Myocyte (in vitro differentiated cells): ENCODE data around the gene FKTN. TPM values are rescaled to one million over a fixed set of nuclear protein-coding genes. Genes with fewer than 3 reads are reported as not detected.
"Not testable (repeated sequence)": the region's sequence is repeated elsewhere in the genome, so short reads cannot be mapped to it uniquely, and the experiment has no call there.

Experiments used
- DNase-seq: peaks from one replicate; pipeline ENCODE4 v3.0.0-alpha.2; 2012; ENCODE audit warnings: low read depth
- polyA plus RNA-seq: library from polyadenylated mRNA; unstranded; fragments of >200 nt; gene quantifications from one replicate; pipeline ENCODE4 v1.2.1, GENCODE V29; 2012; ENCODE audit warnings: missing spikeins
- total RNA-seq: library from RNA; depleted of rRNA; stranded (reverse); fragments of >200 nt; gene quantifications from 2 replicates; pipeline ENCODE4 v1.2.3, GENCODE V29; 2014

Gene FKTN
- total RNA-seq, result 15.7 and 27.2 TPM in 2 replicates
- polyA plus RNA-seq, result 7.0 TPM

GRCh38 chr9:105557804-105558610, at the start of gene FKTN:
FKTN (plus strand) TSS chr9:105558131; CDS start chr9:105575033, 16,902 bp downstream.
- peak; percentile 90 for DNase-seq

- no peak for DNase-seq
These were observed 49.4 kb upstream of the FKTN start for GRCh38 chr9:105508530-105508929.

DNA sequence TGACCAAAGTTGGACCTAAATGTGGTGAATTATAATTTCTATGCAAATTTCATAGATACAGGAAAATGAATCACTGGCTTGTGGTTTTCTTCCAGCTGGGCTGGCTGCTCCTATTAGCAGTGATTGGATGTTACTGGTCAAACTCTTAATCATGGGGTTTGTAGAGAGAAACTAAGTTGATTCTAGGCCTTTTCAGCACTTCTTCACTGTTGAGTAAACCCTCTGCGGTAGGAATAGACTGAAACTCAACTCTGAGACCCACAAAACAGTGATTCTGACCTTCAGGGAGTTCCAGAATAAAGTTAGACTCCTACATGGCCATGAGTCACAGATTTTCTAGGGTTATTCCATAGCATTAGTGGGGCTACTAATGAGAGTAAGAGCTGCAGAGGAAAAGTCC, 47.9 kb upstream of the FKTN start:
- DNase-seq, result peak; percentile 34

DNA sequence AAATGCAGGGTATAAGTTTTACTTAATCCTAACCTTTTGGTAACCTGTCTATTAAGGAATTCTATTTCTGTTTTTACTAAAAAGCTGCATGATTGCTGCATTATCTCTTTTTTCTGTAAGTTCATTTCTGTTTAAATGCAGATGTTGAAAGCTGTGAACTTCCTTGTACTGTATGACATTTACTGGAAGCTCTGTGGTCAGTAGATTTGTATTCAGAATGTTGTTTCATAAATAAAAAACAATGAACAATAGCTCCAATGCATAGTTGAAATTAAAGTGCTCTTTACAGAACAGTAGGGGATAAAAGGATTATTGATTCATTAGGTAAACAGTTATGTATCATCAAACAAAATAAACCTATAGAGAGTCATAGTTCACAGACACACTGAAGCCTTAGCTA, 46.5 kb upstream of the FKTN start:
- DNase-seq, result no peak

DNA sequence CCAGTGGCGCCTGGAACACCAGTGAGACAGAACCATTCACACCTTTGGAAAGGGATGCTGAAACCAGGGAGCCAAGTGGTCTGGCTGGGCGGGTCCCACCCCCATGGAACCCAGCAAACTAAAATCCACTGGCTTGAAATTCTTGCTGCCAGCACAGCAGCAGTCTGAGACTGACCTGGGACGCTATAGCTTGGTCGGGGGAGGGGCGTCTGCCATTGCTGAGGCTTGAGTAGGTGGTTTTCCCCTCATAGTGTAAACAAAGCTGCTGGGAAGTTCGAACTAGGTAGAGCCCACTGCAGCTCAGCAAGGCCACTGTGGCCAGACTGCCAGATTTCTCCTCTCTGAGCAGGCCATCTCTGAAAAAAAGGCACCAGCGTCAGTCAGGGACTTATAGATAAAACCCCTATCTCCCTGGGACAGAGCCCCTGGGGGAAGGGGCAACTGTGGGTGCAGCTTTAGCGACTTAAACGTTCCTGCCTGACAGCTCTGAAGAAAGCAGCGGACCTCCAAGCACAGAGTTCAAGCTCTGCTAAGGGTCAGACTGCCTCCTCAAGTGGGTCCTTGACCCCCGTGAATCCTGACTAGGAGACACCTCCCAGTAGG, 42.0 kb upstream of the FKTN start:
- no peak for DNase-seq

GRCh38 chr9:105519710-105520369, 38.1 kb upstream of the FKTN start:
- peak; percentile 17 for DNase-seq

- DNase-seq, result peak; percentile 31
These were observed 36.9 kb upstream of the FKTN start for GRCh38 chr9:105520992-105521391.

DNA sequence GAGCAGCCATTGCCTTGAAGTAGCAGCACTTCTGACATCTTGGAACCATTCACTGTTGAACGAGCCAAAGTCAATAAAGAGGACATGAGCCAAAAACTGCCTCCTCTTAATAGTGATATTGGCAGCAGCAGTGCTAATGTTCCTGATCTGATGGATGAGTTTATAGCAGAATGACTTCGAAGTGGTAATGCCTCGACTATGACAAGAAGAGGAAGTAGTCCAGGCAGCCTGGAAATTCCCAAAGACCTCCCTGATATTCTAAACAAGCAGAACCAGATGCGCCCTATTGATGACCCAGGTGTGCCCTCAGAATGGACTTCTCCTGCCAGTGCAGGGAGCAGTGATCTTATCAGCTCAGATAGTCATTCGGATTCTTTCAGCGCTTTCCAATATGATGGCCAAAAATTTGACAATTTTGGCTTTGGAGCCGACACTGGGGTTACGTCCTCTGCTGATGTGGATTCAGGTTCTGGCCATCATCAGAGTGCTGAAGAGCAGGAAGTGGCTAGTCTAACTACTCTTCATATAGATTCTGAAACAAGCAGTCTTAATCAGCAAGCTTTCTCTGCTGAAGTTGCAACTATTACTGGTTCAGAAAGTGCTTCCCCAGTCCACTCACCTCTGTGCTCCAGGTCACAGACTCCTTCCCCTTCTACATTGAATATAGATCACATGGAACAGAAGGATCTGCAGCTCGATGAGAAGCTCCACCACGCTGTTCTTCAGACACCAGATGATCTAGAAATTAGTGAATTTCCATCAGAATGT, 35.1 kb upstream of the FKTN start:
- DNase-seq, result not testable (repeated sequence)

DNA sequence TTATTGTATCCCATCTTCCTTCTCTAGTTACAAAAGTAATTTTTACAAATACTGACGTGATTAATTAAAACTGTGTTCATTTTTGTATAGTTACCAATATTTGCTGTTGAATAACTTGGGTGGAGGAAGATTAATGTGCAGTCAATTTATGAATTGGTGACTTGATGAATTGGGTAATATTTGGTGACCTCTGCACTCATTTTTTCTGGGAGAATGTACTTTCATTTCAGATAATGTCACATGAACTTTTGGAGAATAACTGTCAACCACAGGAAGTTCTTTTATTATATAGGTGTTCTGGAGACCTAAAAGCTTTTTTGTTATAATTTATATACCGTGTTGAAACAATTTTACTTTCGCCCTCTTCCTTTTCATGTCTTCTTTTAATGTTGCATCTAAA, 26.4 kb upstream of the FKTN start:
- no peak for DNase-seq

GRCh38 chr9:105535920-105536668, 21.8 kb upstream of the FKTN start:
- no peak for DNase-seq

DNA sequence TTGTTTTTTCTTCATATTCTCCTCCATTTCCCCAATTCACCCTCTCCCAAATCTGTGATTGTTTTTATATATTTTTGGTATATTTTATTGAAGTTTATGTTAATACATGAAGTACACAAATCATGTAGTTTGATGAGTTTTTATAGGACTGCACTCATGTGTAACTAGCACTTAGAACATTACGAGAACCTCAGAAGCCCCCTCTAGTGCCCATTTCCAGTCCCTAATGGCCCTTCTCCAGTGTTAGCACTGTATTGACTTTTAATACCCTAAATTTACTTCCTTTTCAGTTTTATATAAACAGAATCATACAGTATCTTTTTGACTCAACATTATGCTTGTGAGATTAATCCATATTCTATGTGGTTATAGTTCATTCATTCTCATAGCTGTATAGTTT, 18.5 kb upstream of the FKTN start:
- no peak for DNase-seq

GRCh38 chr9:105541838-105542237, 16.1 kb upstream of the FKTN start:
- DNase-seq, result no peak

GRCh38 chr9:105554042-105554441, 3.9 kb upstream of the FKTN start:
- DNase-seq, result no peak

DNA sequence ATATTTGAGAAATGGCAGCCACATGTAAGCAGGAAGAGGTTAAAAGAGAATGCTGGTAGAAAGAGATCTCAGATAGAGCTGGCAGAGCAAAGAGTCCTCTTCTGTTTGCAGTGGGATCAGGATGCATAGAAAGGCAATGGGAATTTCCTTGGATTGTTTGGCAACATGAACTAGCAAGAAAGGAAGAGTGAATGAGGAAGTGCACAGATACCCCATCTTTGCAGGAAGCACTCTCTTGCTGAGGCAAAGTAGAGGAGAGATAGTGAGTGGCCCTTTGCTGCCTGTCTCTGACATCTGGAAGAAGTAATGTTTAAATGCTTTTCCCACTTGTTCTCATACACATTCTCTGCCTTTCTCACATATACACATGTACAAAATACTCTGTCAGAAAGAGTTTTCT, 14.5 kb downstream of the FKTN start:
- no peak for DNase-seq

DNA sequence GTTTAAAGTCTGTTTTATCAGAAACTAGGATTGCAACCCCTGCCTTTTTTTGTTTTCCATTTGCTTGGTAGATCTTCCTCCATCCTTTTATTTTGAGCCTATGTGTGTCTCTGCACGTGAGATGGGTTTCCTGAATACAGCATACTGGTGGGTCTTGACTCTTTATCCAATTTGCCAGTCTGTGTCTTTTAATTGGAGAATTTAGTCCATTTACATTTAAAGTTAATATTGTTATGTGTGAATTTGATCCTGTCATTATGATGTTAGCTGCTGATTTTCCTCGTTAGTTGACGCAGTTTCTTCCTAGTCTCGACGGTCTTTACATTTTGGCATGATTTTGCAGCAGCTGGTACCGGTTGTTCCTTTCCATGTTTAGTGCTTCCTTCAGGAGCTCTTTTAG, 22.0 kb downstream of the FKTN start:
- not testable (repeated sequence) for DNase-seq

DNA sequence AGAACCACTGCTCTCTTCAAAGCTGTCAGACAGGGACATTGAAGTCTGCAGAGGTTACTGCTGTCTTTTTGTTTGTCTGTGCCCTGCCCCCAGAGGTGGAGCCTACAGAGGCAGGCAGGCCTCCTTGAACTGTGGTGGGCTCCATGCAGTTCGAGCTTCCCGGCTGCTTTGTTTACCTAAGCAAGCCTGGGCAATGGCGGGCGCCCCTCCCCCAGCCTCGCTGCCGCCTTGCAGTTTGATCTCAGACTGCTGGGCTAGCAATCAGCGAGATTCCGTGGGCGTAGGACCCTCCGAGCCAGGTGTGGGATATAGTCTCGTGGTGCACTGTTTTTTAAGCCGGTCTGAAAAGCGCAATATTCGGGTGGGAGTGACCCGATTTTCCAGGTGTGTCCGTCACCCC, 23.6 kb downstream of the FKTN start:
- not testable (repeated sequence) for DNase-seq

DNA sequence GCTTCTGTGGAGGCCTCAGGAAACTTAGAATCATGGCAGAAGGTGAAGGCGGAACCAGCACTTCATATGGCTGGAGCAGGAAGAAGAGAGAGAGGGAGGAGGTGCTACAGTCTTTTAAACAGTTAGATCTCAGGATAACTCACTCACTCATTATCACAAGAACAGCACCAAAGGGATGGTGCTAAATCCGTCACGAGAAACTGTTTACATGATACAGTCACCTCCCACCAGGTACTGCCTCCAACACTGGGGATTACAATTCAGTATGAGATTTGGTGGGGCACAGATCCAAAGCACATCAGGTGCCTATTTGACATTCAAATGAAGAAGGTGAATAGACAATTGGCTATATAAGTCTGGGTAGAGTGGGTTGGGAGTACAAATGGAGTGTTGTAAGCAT, 35.2 kb downstream of the FKTN start:
- DNase-seq, result no peak

DNA sequence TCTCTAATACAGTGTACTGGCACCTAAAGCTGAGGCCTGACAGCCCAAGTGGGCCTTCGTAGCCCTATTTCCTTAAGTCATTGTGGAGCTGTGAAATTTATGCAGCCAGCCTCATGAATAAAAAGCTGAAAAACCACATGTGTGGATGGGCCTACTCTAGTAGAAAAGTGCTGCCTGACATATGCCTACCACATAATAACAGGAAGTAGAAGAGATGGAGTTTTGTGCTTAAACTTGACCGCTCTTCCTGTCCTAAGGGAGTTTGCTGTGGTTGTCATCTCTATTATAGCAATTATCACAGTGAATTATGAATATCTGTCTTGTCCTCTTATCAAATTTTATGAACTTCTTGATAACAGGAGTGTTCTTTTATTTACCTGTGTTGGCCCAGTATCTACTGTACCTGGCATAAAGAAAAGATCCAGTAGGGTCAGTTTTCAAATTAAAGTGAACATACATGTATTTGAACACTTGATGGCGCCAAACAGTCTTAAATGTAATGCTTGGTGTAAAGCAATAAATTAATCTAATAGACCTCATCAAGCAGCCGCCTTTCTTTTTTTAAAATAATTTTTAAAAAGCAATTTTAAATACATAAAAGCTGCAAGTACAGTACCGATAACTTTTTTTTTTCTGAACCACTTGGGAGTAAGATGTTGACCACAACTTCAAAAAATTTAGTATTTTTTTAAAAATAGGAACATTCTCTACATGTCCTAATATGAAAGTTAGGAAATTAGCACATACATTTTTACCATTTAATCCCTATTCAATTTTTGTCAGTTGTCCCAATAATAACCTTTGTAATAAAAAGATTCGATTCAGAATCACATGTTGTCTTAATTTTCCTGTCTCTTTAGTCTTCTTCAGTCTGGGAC, 51.0 kb downstream of the FKTN start:
- peak; percentile 69 for DNase-seq

- no peak for DNase-seq
These were observed 63.1 kb downstream of the FKTN start for GRCh38 chr9:105621001-105621400.

DNA sequence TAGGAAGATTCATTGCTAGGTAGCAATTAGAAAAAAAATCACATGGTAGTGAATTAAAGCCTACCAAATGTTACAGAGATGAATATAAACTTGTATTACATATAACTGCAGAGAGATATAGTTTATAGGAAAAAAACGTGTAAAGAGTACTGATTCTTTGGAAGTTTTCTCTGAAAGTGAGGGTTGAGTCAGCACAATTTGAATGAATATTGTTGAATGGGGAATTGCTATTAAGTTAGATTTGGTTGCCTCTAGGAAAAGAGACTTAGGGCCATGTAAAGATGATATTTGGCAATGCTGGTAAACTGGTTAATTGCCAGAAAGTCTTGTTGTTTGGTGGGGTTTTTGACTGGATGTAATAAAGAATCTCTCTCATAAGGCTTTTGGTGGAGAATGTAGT, 67.2 kb downstream of the FKTN start:
- no peak for DNase-seq
